ENCODE measurements around the gene CCDC106. TPM values are rescaled to one million over a fixed set of nuclear protein-coding genes. Genes with fewer than 3 reads are reported as not detected.

The CCDC106 gene
- total RNA-seq, 1 donor from 2014 or later, result 15.9 TPM

DNA sequence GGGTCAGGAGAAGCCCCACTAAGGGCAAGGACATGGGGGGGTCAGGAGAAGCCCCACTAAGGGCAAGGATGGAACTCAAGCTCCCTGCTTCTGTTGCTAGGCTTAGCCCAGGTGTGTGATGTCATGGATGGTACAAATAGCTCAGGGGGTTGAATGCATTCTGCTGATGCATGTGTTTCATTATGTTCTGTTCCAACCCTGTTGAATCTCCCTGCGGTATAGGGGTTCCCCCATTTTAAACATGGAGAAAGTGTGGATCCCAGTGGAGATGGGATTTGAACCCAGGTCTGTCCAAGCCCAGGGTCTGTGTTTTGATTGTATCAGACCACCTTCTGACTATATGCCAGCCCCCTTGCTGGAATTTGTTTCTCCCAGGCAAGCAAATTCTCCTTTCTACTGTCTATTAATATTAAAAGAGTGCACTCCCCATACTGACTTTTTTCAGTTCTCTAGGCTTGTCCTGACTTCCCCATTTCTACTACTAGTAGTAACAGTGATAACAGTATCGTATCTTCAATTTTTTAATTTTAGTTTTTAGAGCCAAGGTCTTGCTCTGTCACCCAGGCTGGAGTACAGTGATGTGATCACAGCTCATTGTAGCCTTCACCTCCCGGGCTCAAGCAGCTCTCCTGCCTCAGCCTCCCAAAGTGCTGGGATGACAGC, 35.9 kb upstream of the CCDC106 start:
- intact Hi-C loops (cut with DNase I), result no loop called here
- no peak for DNase-seq (ENCODE audit: low spot score)

DNA sequence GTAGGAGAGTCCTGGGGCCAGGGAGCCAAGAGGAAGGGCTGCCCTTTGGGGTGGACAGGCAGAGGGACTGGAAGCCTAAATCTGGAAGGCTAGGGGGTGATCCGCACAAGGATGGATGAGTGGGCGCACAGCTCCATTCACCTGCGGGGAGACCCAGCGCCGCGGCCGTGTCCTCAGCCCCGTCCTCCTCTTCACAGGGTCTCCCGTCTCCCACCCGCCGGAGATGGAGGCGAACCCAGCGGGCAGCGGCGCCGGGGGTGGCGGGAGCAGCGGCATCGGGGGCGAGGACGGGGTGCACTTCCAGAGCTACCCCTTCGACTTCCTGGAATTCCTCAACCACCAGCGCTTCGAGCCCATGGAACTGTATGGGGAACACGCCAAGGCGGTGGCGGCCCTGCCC, 34.6 kb upstream of the CCDC106 start:
- intact Hi-C loops (cut with DNase I), result no loop called here
- no peak for DNase-seq (ENCODE audit: low spot score)

DNA sequence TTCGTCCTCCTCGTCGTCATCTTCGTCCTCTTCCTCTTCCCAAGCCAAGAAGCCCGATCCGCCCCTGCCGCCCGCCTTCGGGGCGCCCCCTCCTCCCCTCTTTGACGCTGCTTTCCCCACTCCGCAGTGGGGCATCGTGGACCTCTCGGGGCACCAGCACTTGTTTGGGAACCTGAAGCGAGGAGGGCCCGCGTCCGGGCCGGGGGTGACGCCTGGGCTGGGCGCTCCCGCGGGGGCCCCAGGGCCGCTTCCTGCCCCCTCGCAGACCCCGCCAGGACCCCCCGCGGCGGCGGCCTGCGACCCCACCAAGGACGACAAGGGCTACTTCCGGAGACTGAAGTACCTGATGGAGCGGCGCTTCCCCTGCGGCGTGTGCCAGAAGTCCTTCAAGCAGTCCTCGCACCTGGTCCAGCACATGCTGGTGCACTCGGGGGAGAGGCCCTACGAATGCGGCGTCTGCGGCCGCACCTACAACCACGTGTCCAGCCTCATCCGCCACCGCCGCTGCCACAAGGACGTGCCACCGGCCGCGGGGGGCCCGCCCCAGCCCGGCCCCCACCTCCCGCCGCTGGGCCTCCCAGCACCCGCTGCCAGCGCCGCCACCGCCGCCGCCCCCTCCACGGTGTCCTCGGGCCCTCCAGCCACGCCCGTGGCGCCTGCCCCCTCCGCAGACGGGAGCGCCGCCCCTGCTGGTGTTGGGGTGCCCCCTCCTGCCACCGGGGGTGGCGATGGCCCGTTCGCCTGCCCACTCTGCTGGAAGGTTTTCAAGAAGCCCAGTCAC, 33.9 kb upstream of the CCDC106 start:
- intact Hi-C loops (cut with DNase I), result no loop called here
- no peak for DNase-seq (ENCODE audit: low spot score)

DNA sequence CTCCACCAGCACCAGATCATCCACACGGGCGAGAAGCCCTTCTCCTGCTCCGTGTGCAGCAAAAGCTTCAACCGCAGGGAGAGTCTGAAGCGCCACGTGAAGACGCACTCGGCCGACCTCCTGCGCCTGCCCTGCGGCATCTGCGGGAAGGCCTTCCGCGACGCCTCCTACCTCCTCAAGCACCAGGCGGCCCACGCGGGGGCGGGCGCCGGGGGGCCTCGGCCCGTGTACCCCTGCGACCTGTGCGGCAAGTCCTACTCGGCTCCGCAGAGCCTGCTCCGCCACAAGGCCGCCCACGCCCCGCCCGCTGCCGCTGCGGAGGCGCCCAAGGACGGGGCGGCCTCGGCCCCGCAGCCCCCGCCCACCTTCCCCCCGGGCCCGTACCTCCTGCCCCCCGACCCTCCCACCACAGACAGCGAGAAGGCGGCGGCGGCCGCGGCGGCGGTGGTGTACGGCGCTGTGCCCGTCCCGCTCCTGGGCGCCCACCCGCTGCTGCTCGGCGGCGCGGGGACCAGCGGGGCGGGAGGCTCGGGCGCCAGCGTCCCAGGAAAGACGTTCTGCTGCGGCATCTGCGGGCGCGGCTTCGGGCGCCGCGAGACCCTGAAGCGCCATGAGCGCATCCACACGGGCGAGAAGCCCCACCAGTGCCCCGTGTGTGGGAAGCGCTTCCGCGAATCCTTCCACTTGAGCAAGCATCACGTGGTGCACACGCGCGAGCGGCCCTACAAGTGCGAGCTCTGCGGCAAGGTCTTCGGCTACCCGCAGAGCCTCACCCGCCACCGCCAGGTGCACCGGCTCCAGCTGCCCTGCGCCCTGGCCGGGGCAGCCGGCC, 33.1 kb upstream of the CCDC106 start:
- intact Hi-C loops (cut with DNase I), result no loop called here
- no peak for DNase-seq (ENCODE audit: low spot score)

DNA sequence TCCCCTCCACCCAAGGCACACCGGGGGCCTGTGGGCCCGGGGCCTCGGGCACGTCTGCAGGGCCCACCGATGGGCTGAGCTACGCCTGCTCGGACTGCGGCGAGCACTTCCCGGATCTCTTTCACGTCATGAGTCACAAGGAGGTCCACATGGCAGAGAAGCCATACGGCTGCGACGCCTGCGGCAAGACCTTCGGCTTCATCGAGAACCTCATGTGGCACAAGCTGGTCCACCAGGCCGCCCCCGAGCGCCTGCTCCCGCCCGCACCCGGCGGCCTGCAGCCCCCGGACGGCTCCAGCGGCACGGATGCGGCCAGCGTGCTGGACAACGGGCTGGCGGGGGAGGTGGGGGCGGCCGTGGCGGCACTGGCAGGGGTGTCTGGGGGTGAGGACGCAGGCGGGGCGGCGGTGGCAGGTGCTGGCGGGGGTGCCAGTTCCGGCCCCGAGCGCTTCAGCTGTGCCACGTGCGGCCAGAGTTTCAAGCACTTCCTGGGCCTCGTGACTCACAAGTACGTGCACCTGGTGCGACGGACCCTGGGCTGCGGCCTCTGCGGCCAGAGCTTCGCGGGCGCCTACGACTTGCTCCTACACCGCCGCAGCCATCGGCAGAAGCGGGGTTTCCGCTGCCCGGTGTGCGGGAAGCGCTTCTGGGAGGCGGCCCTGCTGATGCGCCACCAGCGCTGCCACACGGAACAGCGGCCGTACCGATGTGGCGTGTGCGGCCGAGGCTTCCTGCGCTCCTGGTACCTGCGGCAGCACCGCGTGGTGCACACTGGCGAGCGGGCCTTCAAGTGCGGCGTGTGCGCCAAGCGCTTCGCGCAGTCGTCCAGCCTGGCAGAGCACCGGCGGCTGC, 32.2 kb upstream of the CCDC106 start:
- intact Hi-C loops (cut with DNase I), result no loop called here
- DNase-seq (ENCODE audit: low spot score), result no peak

DNA sequence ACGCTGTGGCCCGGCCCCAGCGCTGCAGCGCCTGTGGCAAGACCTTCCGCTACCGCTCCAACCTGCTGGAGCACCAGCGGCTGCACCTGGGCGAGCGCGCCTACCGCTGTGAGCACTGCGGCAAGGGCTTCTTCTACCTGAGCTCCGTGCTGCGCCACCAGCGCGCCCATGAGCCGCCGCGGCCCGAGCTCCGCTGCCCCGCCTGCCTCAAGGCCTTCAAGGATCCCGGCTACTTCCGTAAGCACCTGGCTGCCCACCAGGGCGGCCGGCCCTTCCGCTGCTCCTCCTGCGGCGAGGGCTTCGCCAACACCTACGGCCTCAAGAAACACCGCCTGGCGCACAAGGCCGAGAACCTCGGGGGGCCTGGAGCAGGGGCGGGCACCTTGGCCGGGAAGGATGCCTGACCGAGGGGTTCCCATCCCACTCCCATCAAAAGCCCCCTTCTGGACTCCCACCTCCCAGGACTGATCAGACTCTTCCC, 31.6 kb upstream of the CCDC106 start:
- no peak for DNase-seq (ENCODE audit: low spot score)
- intact Hi-C loops (cut with DNase I), result no loop called here

DNA sequence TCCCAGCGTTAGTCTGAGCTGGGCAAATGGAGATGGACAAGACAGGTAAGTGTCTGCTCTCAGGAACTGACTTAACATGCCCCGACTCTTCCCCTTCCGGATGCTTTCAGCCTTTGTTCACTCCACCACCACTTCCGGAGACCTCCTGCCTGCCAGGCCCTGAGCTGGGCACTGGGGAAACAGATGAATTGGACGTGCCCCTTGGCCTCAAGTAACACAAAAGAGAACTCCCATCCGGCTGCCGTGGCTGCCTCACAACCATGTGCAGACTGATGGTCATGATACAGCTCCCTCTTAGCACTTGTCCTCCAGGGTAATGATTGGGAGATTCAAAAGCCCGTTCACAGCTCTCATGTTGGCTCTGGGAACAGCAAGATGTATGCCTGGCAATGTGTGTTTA, 30.6 kb upstream of the CCDC106 start:
- intact Hi-C loops (cut with DNase I), result no loop called here
- no peak for DNase-seq (ENCODE audit: low spot score)

DNA sequence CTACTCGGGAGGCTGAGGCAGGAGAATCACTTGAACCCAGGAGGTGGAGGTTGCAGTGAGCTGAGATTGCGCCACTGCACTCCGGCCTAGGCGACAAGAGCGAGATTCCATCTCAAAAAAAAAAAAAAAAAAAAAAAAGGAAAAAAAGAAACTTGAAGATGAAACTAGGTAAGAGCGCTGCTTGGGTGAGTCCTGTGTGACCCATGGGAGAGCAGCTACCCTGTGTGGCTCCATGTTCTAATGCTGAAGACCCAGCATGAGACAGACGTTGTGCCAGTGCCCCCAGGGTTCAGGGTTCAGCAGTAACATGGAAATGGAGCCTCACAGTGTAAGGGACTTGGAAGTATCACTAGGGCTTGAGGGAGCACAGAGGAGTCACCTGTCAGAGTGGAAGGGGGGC, 29.6 kb upstream of the CCDC106 start:
- intact Hi-C loops (cut with DNase I), result no loop called here
- no peak for DNase-seq (ENCODE audit: low spot score)

DNA sequence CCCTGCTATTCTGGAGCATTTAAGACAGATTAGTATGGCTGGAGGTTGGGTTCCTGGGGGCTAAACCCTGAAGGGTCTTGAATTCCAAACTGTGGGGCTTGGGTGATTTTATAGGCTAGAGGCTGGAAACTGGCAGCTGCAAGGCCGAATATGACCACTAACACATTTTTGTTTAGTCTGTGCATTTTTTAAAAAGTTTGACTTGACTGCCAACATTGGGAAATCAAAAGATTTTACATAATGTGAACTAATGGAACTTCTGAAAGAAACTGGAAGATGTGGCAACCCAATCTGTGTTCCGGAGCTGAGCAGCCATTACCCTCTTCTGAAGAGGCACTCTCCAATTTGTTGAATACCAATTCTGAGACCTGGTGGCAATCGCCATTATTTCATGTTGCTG, 28.7 kb upstream of the CCDC106 start:
- no peak for DNase-seq (ENCODE audit: low spot score)
- intact Hi-C loops (cut with DNase I), result no loop called here

DNA sequence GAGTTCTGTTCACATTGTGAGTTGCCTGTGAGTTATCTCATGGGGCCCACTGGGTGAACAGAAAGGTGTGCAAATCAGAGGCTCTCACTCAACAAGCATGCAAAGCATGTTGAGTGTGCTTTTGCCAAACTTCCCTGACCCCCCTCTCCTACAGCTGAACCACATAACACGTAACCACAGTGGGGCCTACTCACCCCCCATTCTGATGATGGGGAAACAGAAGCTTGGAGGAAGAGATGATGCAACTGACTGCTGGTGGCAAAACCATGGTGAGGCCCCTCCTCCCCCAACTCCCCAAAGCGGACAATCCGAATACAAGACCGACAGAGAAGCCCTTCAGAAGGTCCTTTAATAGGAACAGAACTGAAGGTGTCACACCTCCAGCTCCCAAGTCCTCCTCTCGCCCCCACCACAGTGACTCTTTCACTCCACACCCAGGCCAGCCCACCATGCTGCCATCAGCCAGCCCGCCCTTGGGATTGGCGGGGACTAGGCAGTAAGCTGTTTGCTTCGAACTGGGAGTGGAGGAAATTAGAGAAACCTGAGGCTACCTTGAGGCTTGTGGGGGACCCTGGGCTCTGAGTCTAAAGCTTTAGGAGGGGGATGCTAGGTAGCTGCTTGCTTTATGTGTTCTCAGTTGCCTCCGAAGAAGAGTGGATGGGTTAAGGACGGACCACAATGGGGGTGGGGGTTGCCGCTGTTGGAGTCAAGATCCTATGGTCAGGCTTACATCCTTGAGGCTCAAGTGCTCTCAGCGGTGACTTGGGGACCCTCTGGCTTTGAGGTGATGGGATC, 27.4 kb upstream of the CCDC106 start:
- DNase-seq (ENCODE audit: low spot score), result no peak
- intact Hi-C loops (cut with DNase I), result no loop called here

DNA sequence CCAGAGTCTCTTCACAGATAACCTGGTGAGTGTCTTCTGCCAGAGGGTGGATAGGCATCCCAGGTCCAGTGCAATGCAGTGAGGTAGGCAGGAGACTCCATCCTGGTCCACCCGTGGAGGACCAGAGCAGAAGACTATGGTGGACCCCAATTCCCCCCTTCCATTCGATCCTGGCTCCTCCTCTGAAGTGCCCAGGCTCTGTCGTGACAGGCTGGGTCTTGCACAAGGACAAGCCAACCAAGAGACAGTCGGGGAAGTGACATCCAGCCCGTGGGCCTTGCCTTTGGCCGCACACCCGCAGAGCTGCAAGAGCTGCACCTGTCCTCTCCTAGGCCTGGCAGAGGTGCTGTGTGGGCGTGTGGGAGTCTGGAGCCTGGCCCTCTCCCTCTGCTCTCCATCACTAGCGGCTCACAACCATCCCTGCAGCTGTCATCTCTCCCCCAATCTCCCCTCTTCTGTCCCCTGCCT, 26.8 kb upstream of the CCDC106 start:
- intact Hi-C loops (cut with DNase I), result no loop called here
- no peak for DNase-seq (ENCODE audit: low spot score)

DNA sequence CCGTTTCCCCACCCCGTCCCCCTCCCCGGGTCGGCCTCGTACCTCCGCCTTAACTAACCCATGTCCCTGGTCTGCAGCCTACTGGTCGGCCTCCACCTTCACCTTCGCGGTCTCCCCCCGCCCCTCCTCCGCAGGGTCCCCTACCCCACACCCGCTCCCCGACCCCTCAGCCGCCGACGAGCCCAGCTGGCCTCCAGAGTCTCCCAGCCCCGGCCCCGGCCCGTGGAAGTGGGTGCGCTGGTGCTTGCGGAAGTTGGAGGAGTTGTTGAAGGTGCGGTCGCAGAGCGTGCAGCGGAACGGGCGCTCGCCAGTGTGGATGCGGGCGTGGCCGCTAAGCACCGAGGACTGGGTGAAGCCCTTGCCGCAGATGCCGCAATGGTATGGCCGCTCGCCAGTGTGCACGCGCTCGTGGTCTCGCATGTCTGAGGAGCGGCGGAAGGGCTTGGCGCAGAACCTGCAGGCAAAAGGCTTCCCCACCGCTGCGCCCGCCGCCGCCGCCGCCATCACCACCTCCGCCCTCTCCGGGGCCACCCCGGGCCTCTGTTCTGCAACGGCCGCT, 26.3 kb upstream of the CCDC106 start:
- no peak for DNase-seq (ENCODE audit: low spot score)

DNA sequence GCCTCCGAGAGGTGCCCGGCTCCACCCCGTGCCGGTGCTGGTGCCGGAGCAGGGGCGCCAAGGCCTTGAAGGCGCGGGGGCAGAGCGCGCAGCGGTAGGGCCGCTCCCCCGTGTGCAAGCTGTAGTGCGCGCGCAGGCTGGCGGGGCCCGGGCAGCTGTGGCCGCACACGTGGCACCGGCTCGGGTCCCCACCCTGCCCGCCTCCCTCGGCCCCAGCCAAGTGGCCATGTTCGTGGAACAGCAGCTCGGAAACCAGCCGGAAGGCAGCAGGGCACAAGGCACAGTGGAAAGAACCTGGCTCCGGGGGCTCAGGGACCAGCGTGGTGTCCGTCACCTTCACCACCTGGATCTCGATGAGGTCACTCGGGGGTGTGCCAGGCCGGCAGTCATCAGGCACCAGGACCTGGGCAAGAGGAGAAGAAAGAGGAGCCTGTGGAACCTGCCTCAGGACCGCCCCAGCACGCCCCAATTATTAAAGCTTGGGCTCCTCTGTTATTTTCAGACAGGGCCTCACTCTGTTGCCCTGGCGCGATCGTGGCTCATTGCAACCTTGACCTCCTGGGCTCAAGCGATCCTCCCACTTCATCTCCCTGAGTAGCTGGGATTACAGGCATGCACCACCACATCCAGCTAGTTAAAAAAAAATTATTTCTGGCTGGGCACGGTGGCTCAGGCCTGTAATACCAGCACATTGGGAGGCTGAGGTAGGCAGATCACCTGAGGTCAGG, 25.6 kb upstream of the CCDC106 start:
- DNase-seq (ENCODE audit: low spot score), result no peak
- intact Hi-C loops (cut with DNase I), result no loop called here

More for the DNA sequence above, 26.3 kb upstream of the CCDC106 start:
- intact Hi-C loops (cut with DNase I), result no loop called here

DNA sequence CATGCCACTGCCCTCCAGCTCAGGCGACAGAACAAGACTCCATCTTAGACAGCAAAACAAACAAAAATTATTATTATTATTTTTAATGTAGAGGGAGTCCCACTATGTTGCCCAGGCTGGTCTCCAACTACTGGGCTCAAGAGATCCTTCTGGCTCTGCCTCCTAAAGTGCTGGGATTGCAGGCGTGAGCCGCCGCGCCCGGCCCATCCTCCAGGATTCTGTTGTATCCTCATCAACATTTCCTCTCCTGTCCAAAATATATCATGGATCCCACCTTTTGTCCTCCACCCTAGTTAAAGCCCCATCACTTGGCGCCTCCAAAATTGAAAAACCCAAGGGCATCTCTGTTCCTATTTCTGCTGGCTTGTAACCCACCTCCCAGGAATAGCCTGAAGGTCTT, 24.9 kb upstream of the CCDC106 start:
- no peak for DNase-seq (ENCODE audit: low spot score)
- intact Hi-C loops (cut with DNase I), result no loop called here

DNA sequence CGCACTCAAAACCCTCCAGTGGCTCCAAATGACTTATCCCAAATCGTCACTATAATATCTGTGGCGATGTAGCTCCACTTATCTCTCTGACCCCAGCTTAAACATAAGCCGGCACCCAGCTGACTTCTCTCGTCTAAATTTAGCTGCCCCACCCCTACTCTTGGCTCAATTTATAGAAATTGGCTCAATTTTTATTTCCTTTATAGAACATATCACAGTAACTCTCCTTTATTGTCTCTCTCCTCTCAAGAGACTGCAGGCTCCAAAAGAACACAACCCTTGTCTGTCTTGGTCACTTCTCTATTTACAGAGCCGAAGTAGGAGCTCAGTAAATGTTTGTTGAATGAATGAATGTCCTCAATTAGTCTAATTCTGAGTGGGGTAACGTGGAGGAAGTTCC, 24.5 kb upstream of the CCDC106 start:
- no peak for DNase-seq (ENCODE audit: low spot score)
- intact Hi-C loops (cut with DNase I), result no loop called here

DNA sequence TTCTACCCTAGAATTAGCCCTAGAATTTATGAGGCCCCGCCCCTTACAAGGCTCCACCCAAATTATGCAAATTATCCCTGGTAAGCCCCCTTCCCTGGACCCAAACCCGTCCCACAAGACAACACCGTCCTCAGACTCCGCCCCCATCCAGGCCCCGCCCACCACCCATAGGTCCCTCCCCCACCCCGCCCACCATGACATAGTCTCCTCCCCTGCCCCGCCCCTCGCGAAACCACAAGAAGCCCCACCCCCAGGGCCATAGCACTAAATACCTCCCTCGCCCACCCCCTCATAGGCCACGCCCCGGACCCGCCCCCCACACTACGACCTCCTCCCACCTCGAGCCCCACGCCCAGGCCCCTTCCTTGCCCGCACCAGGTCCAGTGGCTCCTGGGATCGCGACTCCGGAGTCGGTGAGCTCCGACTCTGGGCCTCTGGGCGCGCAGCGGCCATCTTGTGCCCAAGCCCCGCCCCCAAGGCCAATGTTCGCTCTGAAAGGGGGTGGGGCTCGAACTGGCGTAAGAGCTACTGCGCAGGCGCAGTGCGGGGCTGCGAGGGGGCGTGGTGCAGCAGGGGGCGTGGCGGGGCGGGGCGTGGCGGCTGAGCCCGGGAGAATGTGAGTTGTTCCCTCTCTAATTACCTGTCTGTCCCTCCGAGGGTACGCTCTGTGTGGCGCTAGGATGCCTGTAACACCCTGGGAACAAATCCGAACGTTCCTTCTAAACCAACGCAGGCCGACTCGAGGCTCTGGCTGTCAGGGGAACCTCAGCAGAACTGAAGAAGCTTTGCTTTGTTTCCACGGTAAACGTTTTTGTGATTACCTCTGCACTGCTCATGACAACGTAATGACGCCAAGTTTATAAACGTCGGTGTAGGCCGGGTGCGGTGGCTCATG, 23.7 kb upstream of the CCDC106 start, which contains the start of gene ZNF784:
Gene ZNF784 (minus strand): TSS at position 458 of the 895 bp plus-strand sequence. CDS start 5 bp downstream, at position 453.
- intact Hi-C loops (cut with DNase I), result no loop called here

DNA sequence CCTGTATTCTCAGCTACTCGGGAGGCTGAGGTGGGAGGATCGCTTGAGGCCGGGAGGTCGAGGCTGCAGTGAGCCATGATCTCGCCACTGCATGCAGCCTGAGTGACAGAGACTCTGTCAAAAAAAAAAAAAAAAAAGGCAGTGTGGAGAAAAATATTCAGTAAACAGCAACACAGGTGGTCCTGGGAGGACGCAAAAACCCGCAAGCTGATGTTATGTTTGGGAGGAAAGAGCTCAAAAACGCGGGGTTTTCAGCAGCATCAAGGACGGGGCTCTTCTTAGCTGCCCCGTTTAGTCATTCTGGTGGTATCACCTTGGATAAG, 23.0 kb upstream of the CCDC106 start:
- intact Hi-C loops (cut with DNase I), result no loop called here
- no peak for DNase-seq (ENCODE audit: low spot score)

More for the DNA sequence above, 23.7 kb upstream of the CCDC106 start, which contains the start of gene ZNF784:
- DNase-seq (ENCODE audit: low spot score), result peak; percentile 97

All from cardiac septum (tissue), 1 donor.